CD4-positive, alpha-beta T cell treated with Interleukin-4 for 1 hour (primary cell): Measurements from ENCODE around the gene TSEN15.
A peak's percentile ranks its signal among the peaks of the same experiment; 100 is the strongest.
"Not testable (repeated sequence)": the region's sequence is repeated elsewhere in the genome, so short reads cannot be mapped to it uniquely, and the experiment has no call there.

Experiments used
- DNase-seq, 2 donors: peaks; one replicate each; pipeline ENCODE4 v3.0.0-alpha.2; 2020 to 2022

The TSEN15 gene

GRCh38 chr1:184031409-184032107, 20.0 kb upstream of the TSEN15 start:
- no peak for DNase-seq

- DNase-seq: no peak
Observed at GRCh38 chr1:184032306-184032929, 19.1 kb upstream of the TSEN15 start.

GRCh38 chr1:184032930-184033418, 18.6 kb upstream of the TSEN15 start:
- DNase-seq: no peak

GRCh38 chr1:184033711-184034167, 17.8 kb upstream of the TSEN15 start:
- DNase-seq: no peak

- no peak for DNase-seq
Observed at GRCh38 chr1:184034761-184035379, 16.7 kb upstream of the TSEN15 start.

GRCh38 chr1:184035719-184036516, 15.6 kb upstream of the TSEN15 start:
- DNase-seq: no peak

- peak in 1 of 2 donors; percentile 5 for DNase-seq
Observed at GRCh38 chr1:184036517-184036949, 15.0 kb upstream of the TSEN15 start.

GRCh38 chr1:184037849-184038591, 13.5 kb upstream of the TSEN15 start:
- DNase-seq: no peak

GRCh38 chr1:184039126-184039525, 12.4 kb upstream of the TSEN15 start:
- no peak for DNase-seq

- DNase-seq: no peak
Observed at GRCh38 chr1:184041731-184042130, 9.8 kb upstream of the TSEN15 start.

- not testable (repeated sequence) for DNase-seq
Observed at GRCh38 chr1:184043315-184043714, 8.2 kb upstream of the TSEN15 start.

GRCh38 chr1:184044603-184045376, 6.7 kb upstream of the TSEN15 start:
- no peak for DNase-seq

- not testable (repeated sequence) for DNase-seq
Observed at GRCh38 chr1:184047541-184047940, 4.0 kb upstream of the TSEN15 start.

GRCh38 chr1:184048561-184049240, 2.8 kb upstream of the TSEN15 start:
- no peak for DNase-seq

GRCh38 chr1:184049291-184049690, 2.2 kb upstream of the TSEN15 start:
- no peak for DNase-seq

GRCh38 chr1:184049836-184050468, 1.6 kb upstream of the TSEN15 start:
- no peak for DNase-seq

- DNase-seq: no peak
Observed at GRCh38 chr1:184050636-184051035, 894 bp upstream of the TSEN15 start.

- DNase-seq: no peak
Observed at GRCh38 chr1:184051138-184051484, 419 bp upstream of the TSEN15 start.

GRCh38 chr1:184052194-184052559, 647 bp downstream of the TSEN15 start:
- no peak for DNase-seq

GRCh38 chr1:184052750-184053149, 1.2 kb downstream of the TSEN15 start:
- DNase-seq: no peak

GRCh38 chr1:184053881-184054280, 2.4 kb downstream of the TSEN15 start:
- no peak for DNase-seq
